Activated naive CD8-positive, alpha-beta T cell (primary cell): ENCODE results near the gene IFITM5.
"Not testable (repeated sequence)": the region's sequence is repeated elsewhere in the genome, so short reads cannot be mapped to it uniquely, and the experiment has no call there.

ENCODE experiments used
- H3K27ac Mint-ChIP-seq: one replicate; pipeline ENCODE4 v1.8.0; 2021; ENCODE audit warnings: mixed read lengths
- H3K27me3 Mint-ChIP-seq: one replicate; pipeline ENCODE4 v1.8.0; 2021; ENCODE audit warnings: mixed read lengths
- H3K36me3 Mint-ChIP-seq: one replicate; pipeline ENCODE4 v1.8.0; 2021; ENCODE audit warnings: mixed read lengths
- H3K4me1 Mint-ChIP-seq: one replicate; pipeline ENCODE4 v1.8.0; 2021; ENCODE audit warnings: low read depth, mixed read lengths
- H3K4me3 Mint-ChIP-seq: one replicate; pipeline ENCODE4 v1.8.0; 2021; ENCODE audit warnings: mild to moderate bottlenecking, mixed read lengths
- H3K9me3 Mint-ChIP-seq: one replicate; pipeline ENCODE4 v1.8.0; 2021; ENCODE audit warnings: low read depth, mixed read lengths

The IFITM5 gene

DNA sequence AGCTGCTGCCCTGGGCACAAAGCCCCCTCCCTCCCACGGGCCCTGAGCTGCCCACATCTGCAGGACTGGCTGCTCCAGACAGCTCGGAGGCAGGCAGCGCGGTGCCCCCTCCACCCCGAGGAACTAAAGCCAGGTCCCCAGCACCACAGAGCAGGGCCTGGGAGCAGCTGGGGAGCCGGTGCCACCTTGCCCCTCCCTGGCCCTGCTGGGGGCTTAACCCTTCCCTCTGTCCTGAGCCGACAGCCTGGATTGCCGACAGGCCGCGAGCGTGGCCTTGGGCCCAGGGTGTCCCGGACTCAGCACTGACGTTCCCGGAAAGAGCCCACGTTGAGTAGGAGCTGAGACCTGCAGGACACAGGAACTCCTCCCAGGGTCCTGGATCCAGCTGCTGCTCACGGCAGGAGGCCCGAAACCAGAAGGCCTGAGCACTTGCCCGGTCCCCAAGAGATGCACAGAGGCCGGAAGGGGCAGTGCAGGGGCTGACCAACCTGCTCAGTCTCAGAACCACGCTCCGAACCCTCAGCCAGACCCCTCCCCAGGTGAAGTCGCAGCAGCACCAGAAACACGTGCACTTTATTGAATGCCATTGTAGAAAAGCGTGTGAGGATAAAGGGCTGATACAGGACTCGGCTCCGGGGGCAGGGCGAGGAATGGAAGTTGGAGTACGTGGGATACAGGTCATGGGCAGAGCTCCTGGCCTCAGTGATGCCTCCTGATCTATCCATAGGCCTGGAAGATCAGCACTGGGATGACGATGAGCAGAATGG, 20.0 kb upstream of the IFITM5 start:
- H3K27me3 Mint-ChIP-seq, H3K36me3 Mint-ChIP-seq, H3K9me3 Mint-ChIP-seq: not testable (repeated sequence)
- Mint-ChIP-seq H3K4me1 (peaks cover 37% of the 10 kb centered on the region), H3K4me3 (peak overlapping the region; percentile 94), H3K27ac (peak overlapping the region; percentile 100)

DNA sequence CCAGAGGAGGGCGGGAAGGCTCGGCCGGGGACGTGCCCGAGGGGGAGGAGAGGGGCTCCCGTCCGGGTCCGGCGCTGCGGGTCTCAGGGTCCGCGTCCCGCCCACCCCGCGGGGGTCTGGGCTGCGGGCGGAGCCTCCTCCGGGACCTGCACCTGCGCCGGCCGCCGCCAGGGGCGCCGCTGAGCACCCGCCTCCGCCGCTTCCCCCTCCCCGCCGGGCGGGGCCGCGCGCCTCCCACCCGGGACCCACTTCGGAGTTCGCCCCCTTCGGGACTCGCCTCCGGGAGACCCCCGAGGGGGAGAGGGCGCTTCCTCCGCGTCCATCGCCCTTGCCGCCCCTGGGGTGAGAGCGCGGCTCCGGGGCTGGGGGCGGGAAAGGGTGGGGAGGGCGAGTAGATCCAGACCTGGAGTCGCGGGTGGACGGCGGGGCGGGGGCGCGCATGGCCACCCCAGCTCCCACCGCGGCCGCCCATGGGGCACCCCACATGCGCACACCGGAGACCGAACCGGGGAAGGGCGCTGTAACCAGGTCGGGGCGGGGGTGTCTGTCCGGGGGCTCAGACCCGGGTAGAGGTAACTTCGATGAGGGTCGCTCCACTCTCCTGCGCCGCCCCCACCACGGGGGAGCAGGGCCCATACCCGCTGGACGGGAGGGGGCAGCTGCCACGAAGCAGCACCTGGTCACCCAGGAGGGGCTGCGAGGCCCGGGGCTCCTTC, 19.2 kb upstream of the IFITM5 start:
- H3K27me3 Mint-ChIP-seq, H3K36me3 Mint-ChIP-seq, H3K9me3 Mint-ChIP-seq, H3K27ac Mint-ChIP-seq, H3K4me3 Mint-ChIP-seq: not testable (repeated sequence)
- H3K4me1 Mint-ChIP-seq = peaks cover 38% of the 10 kb centered on the region

DNA sequence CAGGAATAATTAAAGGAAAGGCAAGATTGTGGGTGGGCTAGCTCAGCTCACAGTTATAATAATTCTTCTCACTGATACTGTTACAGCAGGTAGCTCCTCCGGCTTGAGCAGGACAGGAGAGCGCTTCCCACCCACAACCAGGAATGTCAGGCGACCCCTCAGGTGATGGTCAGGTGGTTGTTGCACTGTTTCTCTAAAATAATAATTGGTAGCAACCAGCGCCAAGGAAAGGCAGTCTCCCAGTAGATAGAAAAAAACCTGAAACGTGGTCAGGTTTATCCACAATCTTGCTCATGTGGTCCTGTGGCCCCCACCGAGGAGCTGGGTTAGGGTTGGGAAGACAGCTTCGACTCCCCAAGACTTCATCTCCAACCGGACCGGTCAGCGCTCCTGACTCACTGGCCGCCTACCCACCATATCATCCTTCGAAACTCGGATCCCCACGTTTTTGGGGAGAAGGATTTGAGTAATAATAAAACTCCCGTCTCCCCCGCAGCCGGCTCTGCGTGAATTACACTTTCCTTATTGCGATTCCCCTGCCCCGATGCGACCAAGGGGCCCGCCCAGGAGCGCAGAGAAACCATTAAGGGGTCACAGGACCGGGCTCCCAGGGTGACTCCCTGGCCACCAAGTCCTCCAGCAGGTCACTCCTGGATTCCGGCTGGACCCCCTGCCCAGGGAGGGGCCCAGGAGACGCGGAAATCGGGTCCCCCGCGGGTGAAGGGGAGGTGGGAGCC, 18.5 kb upstream of the IFITM5 start:
- not testable (repeated sequence) for H3K36me3 Mint-ChIP-seq, H3K27me3 Mint-ChIP-seq, H3K9me3 Mint-ChIP-seq
- peak overlapping the region; percentile 87 for H3K27ac Mint-ChIP-seq
- H3K4me3 Mint-ChIP-seq = peak overlapping the region; percentile 93
- peaks cover 41% of the 10 kb centered on the region for H3K4me1 Mint-ChIP-seq

DNA sequence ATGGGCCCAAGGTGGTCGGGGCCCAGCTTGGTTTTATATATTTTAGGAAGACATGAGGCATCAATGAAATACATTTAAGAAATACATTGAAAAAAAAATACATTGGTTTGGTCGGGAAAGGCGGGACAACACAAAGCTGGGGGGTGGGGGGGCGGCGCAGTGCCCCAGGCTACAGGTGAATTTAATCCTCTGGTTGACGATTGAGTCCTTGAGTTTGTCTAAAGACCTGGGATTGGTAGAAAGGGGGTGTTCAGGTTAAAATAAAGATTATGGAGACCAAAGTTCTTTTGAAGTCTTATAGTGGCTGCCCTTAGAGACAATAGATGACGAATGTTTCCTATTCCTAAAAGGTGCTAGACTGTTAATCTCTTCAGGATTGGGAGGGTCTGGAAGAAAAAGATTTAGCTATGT, 17.6 kb upstream of the IFITM5 start:
- H3K27me3 Mint-ChIP-seq = no peaks in the 10 kb centered on the region
- peaks cover 47% of the 10 kb centered on the region for H3K4me1 Mint-ChIP-seq
- no peaks in the 10 kb centered on the region for H3K9me3 Mint-ChIP-seq
- peak overlapping the region; percentile 93 for H3K4me3 Mint-ChIP-seq
- H3K36me3 Mint-ChIP-seq = no peaks in the 10 kb centered on the region
- H3K27ac Mint-ChIP-seq = peak overlapping the region; percentile 87

DNA sequence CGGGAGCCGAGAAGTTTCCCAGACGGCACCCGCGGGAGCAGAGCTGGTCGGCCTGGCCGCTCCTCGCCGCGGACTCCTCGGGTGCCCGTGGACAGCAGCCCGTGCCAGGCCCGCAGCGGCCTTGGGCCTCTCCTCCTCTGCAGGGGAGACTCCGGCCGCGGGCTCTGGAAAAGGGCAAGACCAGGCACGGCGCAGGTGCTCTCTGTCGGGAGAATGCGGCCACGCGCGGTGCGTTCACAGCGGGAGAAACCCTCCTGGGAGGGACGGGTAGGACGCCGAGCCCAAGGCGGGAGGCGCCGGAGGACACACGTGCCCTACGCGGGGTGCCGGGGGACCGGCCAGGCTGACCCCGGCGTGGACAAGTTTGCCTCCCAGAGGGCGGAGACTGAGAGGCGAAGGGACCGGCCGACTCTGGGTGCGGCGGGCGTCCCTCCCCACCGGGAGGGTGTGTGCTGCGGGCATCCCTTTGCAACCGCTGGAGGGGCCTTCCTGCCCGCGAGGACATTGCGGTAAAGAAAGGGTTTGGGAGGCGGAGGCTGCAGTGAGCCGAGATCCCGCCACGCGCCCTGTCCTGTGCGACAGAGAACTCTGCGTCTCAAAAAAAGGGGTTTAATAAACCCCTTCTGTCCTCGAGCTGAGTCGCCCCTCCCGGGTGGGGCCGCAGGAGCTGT, 16.8 kb upstream of the IFITM5 start:
- peak overlapping the region; percentile 93 for H3K4me3 Mint-ChIP-seq
- H3K36me3 Mint-ChIP-seq = no peaks in the 10 kb centered on the region
- H3K9me3 Mint-ChIP-seq = no peaks in the 10 kb centered on the region
- peak overlapping the region; percentile 87 for H3K27ac Mint-ChIP-seq
- peaks cover 50% of the 10 kb centered on the region for H3K4me1 Mint-ChIP-seq
- H3K27me3 Mint-ChIP-seq = no peaks in the 10 kb centered on the region

DNA sequence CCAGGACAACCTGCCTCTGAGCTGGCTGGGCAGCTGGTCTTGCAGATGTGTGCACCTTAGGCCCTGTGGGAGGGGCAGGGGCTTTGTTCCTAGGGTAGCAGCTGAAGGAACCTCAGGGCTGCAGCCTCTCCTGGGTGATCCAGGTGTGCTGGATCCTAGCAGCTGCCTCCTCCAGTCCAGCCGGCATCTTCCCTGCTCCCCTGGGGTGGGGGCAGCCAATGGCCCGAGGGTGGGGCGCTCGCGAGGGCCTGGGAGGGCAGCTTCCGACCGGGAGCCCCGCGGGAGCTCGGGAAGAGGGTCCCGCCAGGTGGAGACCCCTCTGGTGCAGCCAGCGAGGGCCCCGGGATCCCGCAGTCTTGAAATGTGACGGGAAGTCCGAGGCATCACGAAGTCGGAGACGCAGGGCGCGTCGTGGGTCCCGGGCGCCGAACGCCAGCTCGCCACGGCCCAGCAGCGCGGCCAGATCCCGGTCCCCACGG, 16.2 kb upstream of the IFITM5 start:
- H3K9me3 Mint-ChIP-seq = no peaks in the 10 kb centered on the region
- no peaks in the 10 kb centered on the region for H3K36me3 Mint-ChIP-seq
- peak overlapping the region; percentile 96 for H3K27ac Mint-ChIP-seq
- no peaks in the 10 kb centered on the region for H3K27me3 Mint-ChIP-seq
- H3K4me1 Mint-ChIP-seq = peaks cover 47% of the 10 kb centered on the region
- H3K4me3 Mint-ChIP-seq = peak overlapping the region; percentile 95

DNA sequence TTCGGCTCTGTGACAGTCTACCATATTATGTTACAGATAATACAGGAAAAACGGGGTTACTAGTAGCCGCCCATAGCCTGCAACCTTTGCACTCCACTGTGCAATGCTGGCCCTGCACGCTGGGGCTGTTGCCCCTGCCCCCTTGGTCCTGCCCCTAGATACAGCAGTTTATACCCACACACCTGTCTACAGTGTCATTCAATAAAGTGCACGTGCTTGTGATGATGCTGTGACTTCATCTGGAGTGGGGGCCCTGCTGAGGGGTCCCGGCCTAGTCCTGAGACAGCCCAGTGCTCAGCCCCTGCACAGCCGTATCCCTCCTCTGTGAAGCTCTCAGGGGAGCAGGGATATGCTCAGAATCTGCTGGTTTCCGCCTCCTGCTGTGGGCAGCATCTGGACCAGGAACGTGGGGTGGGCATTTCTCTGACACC, 15.7 kb upstream of the IFITM5 start:
- H3K27me3 Mint-ChIP-seq = no peaks in the 10 kb centered on the region
- H3K36me3 Mint-ChIP-seq = no peaks in the 10 kb centered on the region
- peak overlapping the region; percentile 95 for H3K4me3 Mint-ChIP-seq
- H3K9me3 Mint-ChIP-seq = no peaks in the 10 kb centered on the region
- H3K27ac Mint-ChIP-seq = peak overlapping the region; percentile 96
- peaks cover 42% of the 10 kb centered on the region for H3K4me1 Mint-ChIP-seq

- peak overlapping the region; percentile 95 for H3K4me3 Mint-ChIP-seq
- H3K27ac Mint-ChIP-seq = peak overlapping the region; percentile 96
- not testable (repeated sequence) for H3K9me3 Mint-ChIP-seq, H3K27me3 Mint-ChIP-seq, H3K36me3 Mint-ChIP-seq
- peaks cover 42% of the 10 kb centered on the region for H3K4me1 Mint-ChIP-seq
These were observed 15.2 kb upstream of the IFITM5 start for GRCh38 chr11:314554-314875.

GRCh38 chr11:313787-314553, 14.6 kb upstream of the IFITM5 start, which contains the start of gene IFITM1:
Gene IFITM1 (plus strand): TSS chr11:314040. CDS start chr11:314171, 131 bp downstream.
- Mint-ChIP-seq H3K9me3 (no peaks in the 10 kb centered on the region), H3K27ac (peak within 1 kb of the TSS; percentile 96), H3K36me3 (no peaks in the 10 kb centered on the region), H3K27me3 (no peaks in the 10 kb centered on the region), H3K4me3 (peak within 1 kb of the TSS; percentile 95), H3K4me1 (peaks cover 47% of the 10 kb centered on the region)

DNA sequence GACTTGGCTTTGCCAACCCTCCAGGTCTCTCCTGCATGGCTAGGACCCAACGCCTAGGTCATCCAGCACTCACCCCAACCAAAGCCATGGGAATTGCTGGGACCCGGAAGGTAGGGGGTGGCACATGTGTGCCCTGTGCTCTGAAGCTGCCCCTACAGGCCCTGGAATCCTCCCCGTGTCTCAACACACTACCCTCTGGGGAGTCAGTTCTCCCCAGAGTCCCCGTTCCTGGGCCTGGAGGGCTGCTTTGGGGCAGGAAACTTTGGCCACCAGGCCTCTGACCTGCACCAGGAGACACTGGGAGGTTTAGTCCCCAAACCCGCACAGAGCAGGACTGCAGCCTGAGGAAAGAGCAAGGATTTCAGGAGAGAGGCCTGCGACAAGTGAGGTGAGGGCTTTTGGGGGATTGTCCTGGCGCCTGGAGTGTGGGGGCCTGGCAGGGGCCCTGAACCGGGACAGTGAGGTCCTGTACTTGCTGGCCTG, 14.0 kb upstream of the IFITM5 start:
- H3K4me1 Mint-ChIP-seq = peaks cover 50% of the 10 kb centered on the region
- peak overlapping the region; percentile 95 for H3K4me3 Mint-ChIP-seq
- H3K9me3 Mint-ChIP-seq = no peaks in the 10 kb centered on the region
- no peaks in the 10 kb centered on the region for H3K36me3 Mint-ChIP-seq
- peak overlapping the region; percentile 96 for H3K27ac Mint-ChIP-seq
- H3K27me3 Mint-ChIP-seq = no peaks in the 10 kb centered on the region

DNA sequence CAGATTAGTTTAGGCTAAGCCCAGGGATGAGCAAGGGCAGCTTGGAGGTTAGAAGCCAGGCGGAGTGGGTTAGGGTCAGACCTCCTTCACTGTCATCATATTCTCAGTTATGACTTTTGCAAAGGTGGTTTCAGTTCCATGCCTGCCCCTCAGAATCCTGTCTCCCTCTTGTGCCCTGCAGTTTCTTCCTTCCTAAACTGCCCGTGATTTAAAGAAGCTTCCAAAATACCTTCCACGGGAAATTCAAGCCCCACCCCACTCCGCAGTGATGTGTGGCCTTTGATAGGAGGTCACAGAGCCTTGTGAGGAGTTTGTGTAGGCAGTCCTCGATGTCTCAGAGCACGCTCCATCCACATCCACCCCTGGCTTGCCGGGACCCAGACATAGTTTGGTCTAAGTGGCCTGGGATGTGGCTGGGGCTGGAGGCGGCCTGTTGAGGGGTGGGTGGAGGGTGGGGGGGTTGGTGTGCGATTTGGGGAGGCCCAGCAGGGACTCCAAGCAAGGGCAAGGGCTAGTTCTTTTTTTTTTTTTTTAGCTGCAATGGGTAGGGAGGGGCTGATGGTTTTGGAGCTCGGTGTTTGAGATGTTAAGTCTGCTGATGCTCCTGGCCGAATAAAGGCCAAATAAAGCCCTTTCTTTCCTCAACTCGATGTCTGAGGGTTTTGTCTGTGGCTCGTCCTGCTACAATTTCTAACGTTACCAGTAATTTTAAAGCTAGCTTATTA, 12.9 kb upstream of the IFITM5 start:
- Mint-ChIP-seq H3K9me3 (no peaks in the 10 kb centered on the region), H3K36me3 (no peaks in the 10 kb centered on the region), H3K4me1 (peaks cover 50% of the 10 kb centered on the region), H3K4me3 (peak overlapping the region; percentile 95), H3K27me3 (no peaks in the 10 kb centered on the region), H3K27ac (peak overlapping the region; percentile 96)

- Mint-ChIP-seq H3K4me3 (peak overlapping the region; percentile 95), H3K27ac (peak overlapping the region; percentile 96), H3K4me1 (peaks cover 45% of the 10 kb centered on the region)
- H3K27me3 Mint-ChIP-seq, H3K36me3 Mint-ChIP-seq, H3K9me3 Mint-ChIP-seq: not testable (repeated sequence)
These were observed 11.9 kb upstream of the IFITM5 start for GRCh38 chr11:311013-311748.

DNA sequence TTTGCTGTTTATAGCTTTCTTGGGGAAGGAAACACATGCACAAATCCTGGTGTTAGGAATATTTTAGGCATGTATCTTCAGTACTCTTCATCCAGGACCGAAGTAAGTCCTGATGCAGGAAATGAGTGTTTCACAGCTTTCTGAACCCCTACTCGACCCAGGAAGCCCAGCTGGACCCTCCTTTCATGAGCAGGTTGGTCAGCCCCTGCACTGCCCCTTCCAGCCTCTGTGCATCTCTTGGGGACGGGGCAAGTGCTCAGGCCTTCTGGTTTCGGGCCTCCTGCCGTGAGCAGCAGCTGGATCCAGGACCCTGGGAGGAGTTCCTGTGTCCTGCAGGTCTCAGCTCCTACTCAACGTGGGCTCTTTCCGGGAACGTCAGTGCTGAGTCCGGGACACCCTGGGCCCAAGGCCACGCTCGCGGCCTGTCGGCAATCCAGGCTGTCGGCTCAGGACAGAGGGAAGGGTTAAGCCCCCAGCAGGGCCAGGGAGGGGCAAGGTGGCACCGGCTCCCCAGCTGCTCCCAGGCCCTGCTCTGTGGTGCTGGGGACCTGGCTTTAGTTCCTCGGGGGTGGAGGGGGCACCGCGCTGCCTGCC, 10.8 kb upstream of the IFITM5 start:
- not testable (repeated sequence) for H3K9me3 Mint-ChIP-seq, H3K36me3 Mint-ChIP-seq, H3K27me3 Mint-ChIP-seq
- Mint-ChIP-seq H3K4me1 (peaks cover 53% of the 10 kb centered on the region), H3K27ac (peak overlapping the region; percentile 93), H3K4me3 (peak overlapping the region; percentile 91)
